H1 (cell line): Measurements from ENCODE around the gene MT2A. TPM values are rescaled to one million over a fixed set of nuclear protein-coding genes. Genes with fewer than 3 reads are reported as not detected.
A peak's percentile ranks its signal among the peaks of the same experiment; 100 is the strongest.

Experiments used
- CTCF ChIA-PET: fragments of 300-600 bp; sonication (Branson Sonifier 250); formaldehyde crosslinking; loops from one replicate; lab custom pipeline; 2021; ENCODE audit not compliant: partially characterized antibody; lab: Charles Lee
- POLR2A ChIA-PET: fragments of 300-600 bp; sonication (Branson Sonifier 250); formaldehyde crosslinking; loops from one replicate; lab custom pipeline; 2021; ENCODE audit warnings: inconsistent platforms; ENCODE audit not compliant: partially characterized antibody; lab: Charles Lee
- DNase-seq, 2 experiments: peaks; one replicate each; pipeline versions ENCODE4 v3.0.0 to v3.0.0-alpha.2; 2010 to 2022; ENCODE audit warnings: low spot score in 2 of 2, low read depth in 1 of 2, mixed read lengths in 1 of 2
- FAIRE-seq: peaks from 2 replicates; lab custom pipeline; 2011; peaks lifted over from hg19 to GRCh38; lab: Jason Lieb, UNC
- H2AFZ ChIP-seq: 2 replicates; pipeline ENCODE4 v1.8.1; 2012; ENCODE audit warnings: low read length, inconsistent platforms
- H2AK5ac ChIP-seq: 2 replicates; pipeline ENCODE4 v1.6.1; 2013; ENCODE audit warnings: low read depth, low read length
- H2BK120ac ChIP-seq: replicated peaks from 2 replicates; pipeline ENCODE3; 2013; ENCODE audit warnings: low read depth, low read length, inconsistent platforms
- H2BK12ac ChIP-seq: 2 replicates; pipeline ENCODE4 v1.6.1; 2013; ENCODE audit warnings: low read depth, low read length
- H2BK15ac ChIP-seq: 2 replicates; pipeline ENCODE4 v1.6.1; 2013; ENCODE audit warnings: low read length
- H2BK20ac ChIP-seq: 2 replicates; pipeline ENCODE4 v1.6.1; 2013; ENCODE audit warnings: low read length
- H2BK5ac ChIP-seq: 2 replicates; pipeline ENCODE4 v1.6.1; 2013; ENCODE audit warnings: low read depth, low read length
- H3K14ac ChIP-seq: 2 replicates; pipeline ENCODE4 v1.6.1; 2013; ENCODE audit warnings: inconsistent platforms; ENCODE audit not compliant: insufficient read length
- H3K18ac ChIP-seq: 2 replicates; pipeline ENCODE4 v1.6.1; 2013; ENCODE audit warnings: low read length; ENCODE audit errors: extremely low read depth
- H3K23ac ChIP-seq: 2 replicates; pipeline ENCODE4 v1.6.1; 2013; ENCODE audit warnings: inconsistent platforms; ENCODE audit not compliant: insufficient read length
- H3K23me2 ChIP-seq: 2 replicates; pipeline ENCODE4 v1.6.1; 2013; ENCODE audit warnings: low read depth, low read length
- H3K27ac ChIP-seq: 2 replicates; pipeline ENCODE4 v1.6.1; 2011; ENCODE audit warnings: low read depth, low read length, inconsistent platforms
- H3K27me3 ChIP-seq, 4 experiments: replicated peaks in 1 of 4; 1 replicate in 1 of 4; 2 replicates in 3 of 4; pipeline versions ENCODE4 v1.6.1 to v1.8.1; 2011 to 2013; ENCODE audit warnings: low read length in 3 of 4, mild to moderate bottlenecking in 3 of 4, inconsistent platforms in 2 of 4, mixed read lengths in 2 of 4, moderate library complexity in 1 of 4; ENCODE audit not compliant: control insufficient read depth in 3 of 4, insufficient read depth in 3 of 4; ENCODE audit errors: extremely low read depth in 1 of 4
- H3K36me3 ChIP-seq, 4 experiments: 2 replicates each; pipeline versions ENCODE4 v1.6.1 to v1.8.1; 2011 to 2013; ENCODE audit warnings: mild to moderate bottlenecking in 4 of 4, low read length in 3 of 4, moderate library complexity in 2 of 4, control low read depth in 1 of 4, inconsistent platforms in 1 of 4; ENCODE audit not compliant: insufficient read depth in 4 of 4, control insufficient read depth in 2 of 4
- H3K4ac ChIP-seq: replicated peaks from 2 replicates; pipeline ENCODE3; 2013; ENCODE audit warnings: low read length, low read depth, mixed read lengths, inconsistent platforms; ENCODE audit not compliant: insufficient read length
- H3K4me1 ChIP-seq, 4 experiments: replicated peaks in 1 of 4; 1 replicate in 1 of 4; 2 replicates in 3 of 4; pipeline versions ENCODE4 v1.6.1 to v1.8.1; 2011 to 2013; ENCODE audit warnings: low read length in 3 of 4, inconsistent platforms in 2 of 4, mixed read lengths in 1 of 4; ENCODE audit not compliant: insufficient read depth in 4 of 4, control insufficient read depth in 3 of 4
- H3K4me2 ChIP-seq, 2 experiments: 2 replicates each; pipeline versions ENCODE4 v1.6.1 to v1.8.1; 2011 to 2013; ENCODE audit warnings: low read depth in 2 of 2, low read length in 2 of 2, control low read depth in 1 of 2, inconsistent platforms in 1 of 2, mild to moderate bottlenecking in 1 of 2; ENCODE audit not compliant: insufficient read depth in 1 of 2
- H3K4me3 ChIP-seq, 4 experiments: fragments of 200-600, 300-600 bp in 1 of 4; sonication (generic), shearing (Covaris generic), sonication (Bioruptor Twin) in 1 of 4; 2 replicates each; pipeline versions ENCODE4 v1.5.1 to v1.8.1; 2011 to 2016; ENCODE audit warnings: low read length in 4 of 4, low read depth in 3 of 4, control low read depth in 2 of 4, inconsistent platforms in 2 of 4, mild to moderate bottlenecking in 2 of 4, mixed read lengths in 1 of 4, moderate library complexity in 1 of 4; ENCODE audit not compliant: insufficient read depth in 2 of 4; ENCODE audit errors: extremely low read depth in 1 of 4
- H3K56ac ChIP-seq: replicated peaks from 2 replicates; pipeline ENCODE3; 2013; ENCODE audit warnings: low read depth, mild to moderate bottlenecking, mixed read lengths, low read length, inconsistent platforms; ENCODE audit not compliant: insufficient read length
- H3K79me1 ChIP-seq: 2 replicates; pipeline ENCODE4 v1.6.1; 2013; ENCODE audit warnings: low read depth, low read length, control low read depth
- H3K79me2 ChIP-seq, 2 experiments: 2 replicates each; pipeline versions ENCODE4 v1.6.1 to v1.8.1; 2012 to 2013; ENCODE audit warnings: low read length in 2 of 2, mild to moderate bottlenecking in 2 of 2, inconsistent platforms in 1 of 2; ENCODE audit not compliant: insufficient read depth in 2 of 2, control insufficient read depth in 1 of 2
- H3K9ac ChIP-seq, 4 experiments: replicated peaks in 1 of 4; 1 replicate in 1 of 4; 2 replicates in 3 of 4; pipeline versions ENCODE4 v1.6.1 to v1.8.1; 2011 to 2013; ENCODE audit warnings: low read depth in 3 of 4, low read length in 3 of 4, control low read depth in 2 of 4, mild to moderate bottlenecking in 2 of 4, moderate library complexity in 2 of 4, inconsistent platforms in 1 of 4; ENCODE audit errors: extremely low read depth in 1 of 4
- H3K9me3 ChIP-seq, 2 experiments: 2 replicates each; pipeline versions ENCODE4 v1.6.1 to v1.8.1; 2012 to 2013; ENCODE audit warnings: mild to moderate bottlenecking in 2 of 2, moderate library complexity in 2 of 2, control low read depth in 1 of 2, inconsistent platforms in 1 of 2, low read depth in 1 of 2, low read length in 1 of 2, mixed read lengths in 1 of 2; ENCODE audit not compliant: insufficient read depth in 2 of 2
- H4K20me1 ChIP-seq, 2 experiments: replicated peaks in 1 of 2; 2 replicates each; pipeline versions ENCODE3 to v1.8.1; 2011 to 2013; ENCODE audit warnings: inconsistent platforms in 2 of 2, low read length in 2 of 2, mild to moderate bottlenecking in 1 of 2; ENCODE audit not compliant: insufficient read depth in 2 of 2, control insufficient read depth in 1 of 2
- H4K5ac ChIP-seq: 2 replicates; pipeline ENCODE4 v1.6.1; 2013; ENCODE audit warnings: low read length, low read depth, mixed read lengths, inconsistent platforms; ENCODE audit not compliant: insufficient read length
- H4K8ac ChIP-seq: 2 replicates; pipeline ENCODE4 v1.8.0; 2013; ENCODE audit warnings: mild to moderate bottlenecking, moderate library complexity, low read length, inconsistent platforms; ENCODE audit not compliant: insufficient read depth; ENCODE audit errors: extremely low read depth
- H4K91ac ChIP-seq: replicated peaks from 2 replicates; pipeline ENCODE3; 2013; ENCODE audit warnings: low read length, mixed read lengths, inconsistent platforms; ENCODE audit not compliant: insufficient read length
- POLR2AphosphoS5 ChIP-seq: IDR thresholded peaks from 2 replicates; pipeline ENCODE4 v1.6.1; 2011; ENCODE audit warnings: low read depth, low read length
- WGBS, 2 experiments: shearing (Covaris generic) in 1 of 2; methylation state at CpG; one replicate each; pipeline versions ENCODE4 v1.1.6 to v1.1.7; 2013 to 2015; ENCODE audit warnings: low lambda C conversion rate in 2 of 2, mixed read lengths in 2 of 2, inconsistent platforms in 1 of 2, low coverage in 1 of 2, missing lambda C conversion rate in 1 of 2; ENCODE audit not compliant: insufficient replicate concordance in 2 of 2, insufficient coverage in 1 of 2, insufficient read length in 1 of 2; ENCODE audit errors: extremely low coverage in 1 of 2, missing lambda C conversion rate in 1 of 2; 5-methylcytosine and 5-hydroxymethylcytosine counted together
- polyA plus RNA-seq, 7 experiments: library from polyadenylated mRNA; depleted of rRNA in 3 of 7; stranded (reverse) in 5 of 7; unstranded in 2 of 7; fragments of >200 nt in 5 of 7; fragments of 200-250 nt in 2 of 7; gene quantifications; 1 replicate in 5 of 7; 2 replicates in 1 of 7; 4 replicates in 1 of 7; pipeline versions ENCODE4 v1.2.1 to v1.2.3, GENCODE V29; 2011 to 2013; ENCODE audit warnings: missing spikeins in 2 of 7, mixed read lengths in 2 of 7
- total RNA-seq: library from RNA; stranded (reverse); fragmentation: NEBNext Ultra II Directional; extraction: Animal tissue kit (Norgen Biotek cat#: 25700); gene quantifications from 2 replicates; pipeline ENCODE4 v1.2.1, GENCODE V29; 2021
- TF ChIP-seq, protein P1 (sequence below): IDR thresholded peaks from 2 replicates; pipeline ENCODE4 v1.6.1; 2011; ENCODE audit warnings: low read depth, mild to moderate bottlenecking, low read length; ENCODE audit not compliant: insufficient read depth
- TF ChIP-seq, protein P2 (sequence below): IDR thresholded peaks from 2 replicates; pipeline ENCODE4 v1.6.1; 2012; ENCODE audit warnings: inconsistent platforms

Gene MT2A
- total and polyA plus RNA-seq, 2 of the 8 experiments (the other 6 are each of a cell fraction or from before 2014, with no cell fraction given): 9.5 to 30.1 TPM

- Histone ChIP-seq H3K9ac (no peak overlapping the region), H2AK5ac (no peak overlapping the region), H3K23ac (no peak overlapping the region), H2BK20ac (no peak overlapping the region), H3K14ac (no peak overlapping the region)
- WGBS, 2 experiments: 68% methylated on average over 7 of the region's 8 CpGs; no CpG with 5 or more reads in 1 of the 2 experiments
- TF ChIP-seq, protein P1, sequence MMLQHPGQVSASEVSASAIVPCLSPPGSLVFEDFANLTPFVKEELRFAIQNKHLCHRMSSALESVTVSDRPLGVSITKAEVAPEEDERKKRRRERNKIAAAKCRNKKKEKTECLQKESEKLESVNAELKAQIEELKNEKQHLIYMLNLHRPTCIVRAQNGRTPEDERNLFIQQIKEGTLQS: no peak
- no peak for TF ChIP-seq POLR2AphosphoS5
- TF ChIP-seq, protein P2, sequence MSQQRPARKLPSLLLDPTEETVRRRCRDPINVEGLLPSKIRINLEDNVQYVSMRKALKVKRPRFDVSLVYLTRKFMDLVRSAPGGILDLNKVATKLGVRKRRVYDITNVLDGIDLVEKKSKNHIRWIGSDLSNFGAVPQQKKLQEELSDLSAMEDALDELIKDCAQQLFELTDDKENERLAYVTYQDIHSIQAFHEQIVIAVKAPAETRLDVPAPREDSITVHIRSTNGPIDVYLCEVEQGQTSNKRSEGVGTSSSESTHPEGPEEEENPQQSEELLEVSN: no peak
- TF ChIP-seq, all 59 proteins: peak for 0
- DNase-seq (no peak), FAIRE-seq (no peak)
- no peak overlapping the region for H2BK5ac ChIP-seq
- H3K23me2 ChIP-seq: peaks cover 10% of the 10 kb centered on the region; the same call in 1 of the 2 replicates
- H4K5ac ChIP-seq: no peak overlapping the region
- H2BK12ac ChIP-seq: peak overlapping the region; percentile 75; the same call in 1 of the 2 replicates
- no peak overlapping the region for H2BK15ac ChIP-seq
- H3K56ac ChIP-seq: no peak overlapping the region
- peaks cover 0 to 10% of the 10 kb centered on the region in 2 experiments for H4K20me1 ChIP-seq
- no peak overlapping the region for H2BK120ac ChIP-seq
- H3K4me2 ChIP-seq: no peak overlapping the region
- no peak overlapping the region for H4K91ac ChIP-seq
- H3K4ac ChIP-seq: no peak overlapping the region
- H3K4me1 ChIP-seq: peaks cover 0 to 23% (median 15%) of the 10 kb centered on the region in 4 experiments; a peak in 6 of 7 replicates
- no peaks in the 10 kb centered on the region for H3K79me1 ChIP-seq
- H4K8ac ChIP-seq: no peak overlapping the region
- H3K4me3 ChIP-seq: no peak overlapping the region
- no peak overlapping the region for H3K27ac ChIP-seq
- ChIA-PET POLR2A (interaction anchor here (1.4 to 1.6 kb wide), 2 partner anchors 9 to 10 kb away, joined by 4 to 6 read pairs; no protein-coding TSS in a partner anchor), CTCF (interaction anchor here (0.6 to 1.8 kb wide), 5 partner anchors 15 to 711 kb away, joined by 3 to 9 read pairs (median 4); partner anchors contain the start of gene MT1H)
- H3K79me2 ChIP-seq: no peaks in the 10 kb centered on the region
- H3K18ac ChIP-seq: no peak overlapping the region
- H2AFZ ChIP-seq: no peak overlapping the region
- no peaks in the 10 kb centered on the region for H3K9me3 ChIP-seq
- peaks cover 49 to 88% (median 82%) of the 10 kb centered on the region in 4 experiments for H3K27me3 ChIP-seq
- H3K36me3 ChIP-seq: no peaks in the 10 kb centered on the region
Measured at GRCh38 chr16:56620339-56620897, 12.0 kb downstream of the MT2A start.
